IMR-90 (cell line): ENCODE data around the gene TSPAN14. TPM values are rescaled to one million over a fixed set of nuclear protein-coding genes. Genes with fewer than 3 reads are reported as not detected.
"Not testable (repeated sequence)": the region's sequence is repeated elsewhere in the genome, so short reads cannot be mapped to it uniquely, and the experiment has no call there.

Experiments
- ATAC-seq: fragments of 200-7000 bp; cut with Tn5 transposase; 2 replicates; pipeline ENCODE4 v1.9.1; 2020; ENCODE audit warnings: low read depth, mild to moderate bottlenecking, moderate library complexity
- BruUV-seq: library from RNA; stranded (reverse); fragments of 400-500 nt; replicated peaks from 2 replicates; lab custom pipeline; 2021; lab: Mats Ljungman, UMichigan
- CTCF ChIA-PET: fragments of 300-600 bp; formaldehyde crosslinking; extraction: SDS; loops from one replicate; lab custom pipeline; 2021; ENCODE audit warnings: antibody characterized with exemption; lab: Yijun Ruan, JAX
- POLR2A ChIA-PET: fragments of 300-600 bp; sonication (Branson Sonifier 250); formaldehyde crosslinking; loops from one replicate; lab custom pipeline; 2022; ENCODE audit warnings: antibody characterized with exemption; ENCODE audit not compliant: unreplicated experiment; lab: Charles Lee
- DNase-seq: peaks from one replicate; pipeline ENCODE4 v3.0.0; 2013
- H2AFZ ChIP-seq: replicated peaks from 2 replicates; pipeline ENCODE3; 2013; ENCODE audit warnings: low read length, mild to moderate bottlenecking; ENCODE audit not compliant: poor library complexity
- H2AK5ac ChIP-seq: 2 replicates; pipeline ENCODE4 v1.6.1; 2013; ENCODE audit warnings: low read depth, low read length, inconsistent platforms
- H2AK9ac ChIP-seq: replicated peaks from 2 replicates; pipeline ENCODE3; 2013; ENCODE audit warnings: mild to moderate bottlenecking, low read depth, low read length, moderate library complexity; ENCODE audit not compliant: poor library complexity
- H2BK120ac ChIP-seq: 2 replicates; pipeline ENCODE4 v1.6.1; 2013; ENCODE audit warnings: low read depth, low read length, inconsistent platforms
- H2BK15ac ChIP-seq: 3 replicates; pipeline ENCODE4 v1.6.1; 2013; ENCODE audit warnings: low read depth, low read length, inconsistent platforms
- H2BK20ac ChIP-seq: 2 replicates; pipeline ENCODE4 v1.6.1; 2013; ENCODE audit warnings: low read depth, mild to moderate bottlenecking, inconsistent platforms, low read length, moderate library complexity
- H2BK5ac ChIP-seq: 2 replicates; pipeline ENCODE4 v1.6.1; 2013; ENCODE audit warnings: mild to moderate bottlenecking, low read depth, low read length, inconsistent platforms; ENCODE audit not compliant: poor library complexity, severe bottlenecking
- H3K14ac ChIP-seq: replicated peaks from 2 replicates; pipeline ENCODE4 v1.6.1; 2013; ENCODE audit warnings: low read depth, low read length, inconsistent platforms
- H3K18ac ChIP-seq: 2 replicates; pipeline ENCODE4 v1.6.1; 2013; ENCODE audit warnings: low read depth, low read length, control low read depth
- H3K23ac ChIP-seq: 2 replicates; pipeline ENCODE4 v1.6.1; 2013; ENCODE audit warnings: low read depth, low read length, inconsistent platforms
- H3K27ac ChIP-seq: 2 replicates; pipeline ENCODE4 v1.5.1; 2013; ENCODE audit warnings: mild to moderate bottlenecking, control low read depth, low read length; ENCODE audit not compliant: insufficient read depth
- H3K27me3 ChIP-seq: 2 replicates; pipeline ENCODE4 v1.6.1; 2013; ENCODE audit warnings: low read length; ENCODE audit not compliant: control insufficient read depth, insufficient read depth
- H3K36me3 ChIP-seq: 2 replicates; pipeline ENCODE4 v1.6.1; 2013; ENCODE audit warnings: low read length, mixed read lengths; ENCODE audit not compliant: control insufficient read depth, insufficient read depth
- H3K4ac ChIP-seq: 2 replicates; pipeline ENCODE4 v1.6.1; 2013; ENCODE audit warnings: low read depth, low read length, inconsistent platforms
- H3K4me1 ChIP-seq: 2 replicates; pipeline ENCODE4 v1.6.1; 2013; ENCODE audit warnings: low read length, mixed read lengths; ENCODE audit not compliant: control insufficient read depth, insufficient read depth
- H3K4me2 ChIP-seq: 2 replicates; pipeline ENCODE4 v1.6.1; 2013; ENCODE audit warnings: low read depth, mild to moderate bottlenecking, control low read depth, low read length, moderate library complexity
- H3K4me3 ChIP-seq: 2 replicates; pipeline ENCODE4 v1.5.1; 2013; ENCODE audit warnings: low read depth, mild to moderate bottlenecking, control low read depth, low read length, moderate library complexity; ENCODE audit not compliant: insufficient read depth
- H3K56ac ChIP-seq: 2 replicates; pipeline ENCODE4 v1.6.1; 2013; ENCODE audit warnings: low read length, inconsistent platforms; ENCODE audit not compliant: insufficient read depth; ENCODE audit errors: extremely low read depth
- H3K79me1 ChIP-seq, 2 experiments: 2 replicates each; pipeline ENCODE4 v1.6.1; 2013; ENCODE audit warnings: low read length in 2 of 2, inconsistent platforms in 1 of 2, low read depth in 1 of 2
- H3K9ac ChIP-seq: 2 replicates; pipeline ENCODE4 v1.6.1; 2013; ENCODE audit warnings: low read depth, low read length, control low read depth
- H3K9me1 ChIP-seq: 2 replicates; pipeline ENCODE4 v1.6.1; 2013; ENCODE audit warnings: low read length, inconsistent platforms; ENCODE audit not compliant: insufficient read depth
- H3K9me3 ChIP-seq: 2 replicates; pipeline ENCODE4 v1.6.1; 2013; ENCODE audit warnings: low read length; ENCODE audit not compliant: control insufficient read depth, insufficient read depth
- H4K20me1 ChIP-seq: 2 replicates; pipeline ENCODE4 v1.6.1; 2013; ENCODE audit warnings: low read length, inconsistent platforms; ENCODE audit not compliant: insufficient read depth
- H4K5ac ChIP-seq: 2 replicates; pipeline ENCODE4 v1.6.1; 2013; ENCODE audit warnings: mild to moderate bottlenecking, low read depth, low read length, control low read depth
- H4K8ac ChIP-seq, 2 experiments: 2 replicates each; pipeline ENCODE4 v1.6.1; 2013; ENCODE audit warnings: low read depth in 2 of 2, low read length in 2 of 2, control low read depth in 1 of 2, inconsistent platforms in 1 of 2
- H4K91ac ChIP-seq: 2 replicates; pipeline ENCODE4 v1.6.1; 2013; ENCODE audit warnings: low read depth, low read length, inconsistent platforms; ENCODE audit not compliant: insufficient read depth
- ELK1 ChIP-seq: fragments of 150-350 bp; IDR thresholded peaks from 2 replicates; pipeline ENCODE4 v1.6.1; 2016; ENCODE audit warnings: low read depth, mild to moderate bottlenecking, low read length, moderate library complexity, borderline replicate concordance
- POLR2A ChIP-seq: IDR thresholded peaks from 2 replicates; pipeline ENCODE4 v1.6.1; 2012; ENCODE audit warnings: mild to moderate bottlenecking, low read depth, low read length
- RAD21 ChIP-seq: IDR thresholded peaks from 2 replicates; pipeline ENCODE4 v1.6.1; 2012; ENCODE audit warnings: low read length, improper control_type of control experiment
- SMC3 ChIP-seq: fragments of 150-350 bp; IDR thresholded peaks from 2 replicates; pipeline ENCODE4 v1.6.1; 2016; ENCODE audit warnings: low read depth, mild to moderate bottlenecking, antibody characterized with exemption, low read length, moderate library complexity
- WGBS, 2 experiments: methylation state at CpG; one replicate each; pipeline versions ENCODE4 v1.1.5 to v1.1.7; 2013; ENCODE audit warnings: missing lambda C conversion rate in 2 of 2; ENCODE audit not compliant: insufficient read length in 1 of 2; ENCODE audit errors: extremely low coverage in 2 of 2; 5-methylcytosine and 5-hydroxymethylcytosine counted together
- dilution Hi-C: fragments of 300-500 bp; cut with HindIII; formaldehyde crosslinking; loops from one replicate; pipeline ENCODE4 v1.14.3; 2018; ENCODE audit warnings: low sequenced_read_pairs; ENCODE audit not compliant: unreplicated experiment
- in situ Hi-C: fragments of 300-500 bp; cut with MboI; formaldehyde crosslinking; loops from 3 replicates; pipeline ENCODE4 v1.14.3; 2019; ENCODE audit warnings: low sequenced_read_pairs, inconsistent platforms, mixed read lengths
- intact Hi-C: fragments of 100-400 bp; cut with micrococcal nuclease; formaldehyde crosslinking; loops from 2 replicates; pipeline ENCODE4 v1.10.0; 2022
- polyA plus RNA-seq, 3 experiments: library from polyadenylated mRNA; depleted of rRNA; stranded (reverse); fragments of >200 nt; gene quantifications; 2 replicates each; pipeline ENCODE4 v1.2.3, GENCODE V29; 2012; ENCODE audit warnings: low replicate concordance in 1 of 3
- total RNA-seq: library from RNA; depleted of rRNA; stranded (reverse); fragments of >200 nt; gene quantifications from 2 replicates; pipeline ENCODE4 v1.2.3, GENCODE V29; 2012

TSPAN14 gene
- total and polyA plus RNA-seq, 2 of the 4 experiments (the other 2 are of a cell fraction), result 18.5 to 43.0 TPM

- Histone ChIP-seq H3K9me3 (peaks cover 11% of the 10 kb centered on the region), H4K20me1 (peaks cover 26% of the 10 kb centered on the region), H3K27ac (no peak overlapping the region), H2AK5ac (no peak overlapping the region), H4K5ac (no peak overlapping the region), H3K23ac (peak overlapping the region; percentile 11; the same call in 1 of the 2 replicates), H3K4ac (peak overlapping the region; percentile 71), H4K91ac (no peak overlapping the region), H3K9me1 (peaks cover 35% of the 10 kb centered on the region), H3K4me2 (no peak overlapping the region), H3K14ac (no peak overlapping the region; the same call in 1 of the 2 replicates), H2BK5ac (no peak overlapping the region), H3K79me1 (peaks cover 39 to 53% of the 10 kb centered on the region in 2 experiments), H2AK9ac (no peak overlapping the region), H3K18ac (no peak overlapping the region), H3K27me3 (no peaks in the 10 kb centered on the region), H2BK15ac (no peak overlapping the region), H2BK120ac (no peak overlapping the region), H3K36me3 (peaks cover 4% of the 10 kb centered on the region; the same call in 1 of the 2 replicates), H3K4me3 (no peak overlapping the region), H3K9ac (no peak overlapping the region), H3K4me1 (peaks cover 27% of the 10 kb centered on the region), H3K56ac (no peak overlapping the region), H4K8ac (peak overlapping the region in 1 of 2 experiments; percentile 5; a peak in 1 of 4 replicates), H2AFZ (no peak overlapping the region), H2BK20ac (no peak overlapping the region)
- WGBS, 2 experiments, result no CpG with 5 or more reads among the region's 3 CpGs
- in situ Hi-C loops, result loop anchor here (25.0 kb wide), 1 partner anchor 313 kb away; no protein-coding TSS in a partner anchor
- dilution Hi-C loops, result no loop called here
- intact Hi-C loops, result no loop called here
- POLR2A ChIA-PET, result no interaction called here
- ATAC-seq (no peak), DNase-seq (no peak)
- TF ChIP-seq SMC3 (no peak), RAD21 (no peak), ELK1 (no peak), POLR2A (no peak)
- no TSS peak for BruUV-seq
- CTCF ChIA-PET, result no interaction called here
Measured at GRCh38 chr10:80474941-80475340, 20.8 kb downstream of the TSPAN14 start.

- H4K5ac ChIP-seq, CTCF ChIA-PET, H3K4ac ChIP-seq, H2BK15ac ChIP-seq, in situ Hi-C loops, H3K14ac ChIP-seq, H3K56ac ChIP-seq, H3K27me3 ChIP-seq, H3K36me3 ChIP-seq, H2BK20ac ChIP-seq, BruUV-seq, intact Hi-C loops, H2AFZ ChIP-seq, H3K27ac ChIP-seq, H3K4me3 ChIP-seq, H2AK5ac ChIP-seq, H3K18ac ChIP-seq, H2BK5ac ChIP-seq, H4K8ac ChIP-seq, H2AK9ac ChIP-seq, ATAC-seq, dilution Hi-C loops, H3K9ac ChIP-seq, H3K4me2 ChIP-seq, H2BK120ac ChIP-seq, DNase-seq, H3K23ac ChIP-seq, H4K91ac ChIP-seq, POLR2A ChIA-PET: not testable (repeated sequence)
- Histone ChIP-seq H3K79me1 (peaks cover 38 to 51% of the 10 kb centered on the region in 2 experiments), H4K20me1 (peaks cover 26% of the 10 kb centered on the region), H3K4me1 (peaks cover 27% of the 10 kb centered on the region), H3K9me3 (peaks cover 11% of the 10 kb centered on the region), H3K9me1 (peaks cover 34% of the 10 kb centered on the region)
- WGBS, 2 experiments, result 100% methylated on average over 1 of the region's 7 CpGs; no CpG with 5 or more reads in 1 of the 2 experiments
Measured at GRCh38 chr10:80475641-80476040, 21.5 kb downstream of the TSPAN14 start.
